Suppressor macrophage treated with lipopolysaccharide for 1 hour (primary cell): ENCODE results near the gene APPL2.
"Not testable (repeated sequence)": the region's sequence is repeated elsewhere in the genome, so short reads cannot be mapped to it uniquely, and the experiment has no call there.

Experiments
- DNase-seq, 3 donors: peaks; one replicate each; pipeline ENCODE4 v3.0.0-alpha.2; 2020 to 2022

Gene APPL2

GRCh38 chr12:105183976-105184375 is 52.0 kb downstream of the APPL2 start:
- DNase-seq = not testable (repeated sequence)

DNA sequence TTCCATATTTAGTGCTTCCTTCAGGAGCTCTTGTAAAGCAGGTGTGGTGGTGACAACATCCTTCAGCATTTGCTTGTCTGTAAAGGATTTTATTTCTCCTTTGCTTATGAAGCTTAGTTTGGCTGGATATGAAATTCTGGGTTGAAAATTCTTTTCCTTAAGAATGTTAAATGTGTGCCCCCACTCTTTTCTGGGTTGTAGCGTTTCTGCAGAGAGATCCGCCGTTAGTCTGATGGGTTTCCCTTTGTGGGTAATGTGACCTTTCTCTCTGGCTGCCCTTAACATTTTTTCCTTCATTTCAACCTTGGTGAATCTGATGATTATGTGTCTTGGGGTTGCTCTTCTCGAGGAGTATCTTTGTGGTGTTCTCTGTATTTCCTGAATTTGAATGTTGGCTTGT is 52.6 kb downstream of the APPL2 start:
- not testable (repeated sequence) for DNase-seq

- DNase-seq = not testable (repeated sequence)
Observed at GRCh38 chr12:105179114-105179513, 56.9 kb downstream of the APPL2 start.

DNA sequence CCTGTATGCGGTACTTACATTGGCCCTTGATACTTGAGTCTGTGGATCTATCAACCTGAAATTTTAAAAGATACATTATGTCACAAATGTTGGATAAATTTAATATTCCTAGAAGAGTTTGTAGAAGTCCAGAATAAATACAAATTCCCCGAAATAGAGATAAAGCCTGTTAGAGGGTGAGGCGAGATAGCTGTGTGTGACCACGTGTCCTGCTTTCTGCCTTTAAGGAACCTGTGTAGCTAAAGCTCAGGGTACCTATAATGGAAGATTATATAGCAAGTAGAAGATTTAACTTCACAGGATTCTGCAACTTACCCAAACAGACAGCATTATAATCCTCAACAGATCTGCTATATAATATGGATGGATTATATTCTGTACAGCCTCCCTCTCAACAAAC is 58.8 kb downstream of the APPL2 start:
- no peak for DNase-seq

- DNase-seq = no peak
Observed at GRCh38 chr12:105175397-105175990, 60.5 kb downstream of the APPL2 start.

GRCh38 chr12:105171691-105172436 is 64.1 kb downstream of the APPL2 start:
- DNase-seq = no peak

DNA sequence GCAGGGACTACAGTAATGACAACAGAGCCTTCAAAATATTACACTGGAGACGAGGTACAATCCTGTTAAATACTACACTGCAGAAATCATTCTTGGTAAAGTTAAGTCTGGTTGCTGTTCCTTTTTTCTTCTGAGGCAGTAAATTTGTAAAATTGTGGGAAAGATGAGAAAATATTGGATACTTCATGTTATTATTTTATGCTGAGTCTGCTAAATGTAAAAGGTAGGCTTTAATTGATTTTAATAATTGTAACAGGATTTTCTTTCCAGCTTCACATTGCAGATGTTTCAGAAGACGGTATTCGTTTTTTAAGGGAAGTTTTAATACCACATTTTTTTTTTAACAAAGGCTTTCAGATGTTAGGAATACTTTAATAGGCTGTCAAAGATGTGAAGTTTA is 65.8 kb downstream of the APPL2 start:
- DNase-seq = no peak

DNA sequence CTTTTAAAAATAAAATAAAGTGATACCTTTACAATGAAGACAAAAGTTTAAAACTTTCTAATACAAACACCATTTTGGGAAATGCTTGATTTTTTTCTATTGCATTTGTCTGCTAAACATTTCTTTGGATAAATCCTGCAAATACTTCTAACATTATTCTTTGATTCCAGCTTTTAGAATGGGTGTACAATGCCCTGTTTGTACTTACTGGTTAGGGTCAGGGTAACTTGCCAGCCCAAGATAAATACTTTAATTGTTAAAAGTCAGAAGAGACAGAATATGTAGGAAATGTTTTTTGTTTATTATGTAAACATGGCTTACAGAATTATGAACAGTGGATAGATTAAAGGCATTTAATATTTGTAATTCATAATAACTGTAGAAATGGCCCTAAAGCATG is 68.0 kb downstream of the APPL2 start:
- no peak for DNase-seq

GRCh38 chr12:105167346-105167745 is 68.6 kb downstream of the APPL2 start:
- DNase-seq = no peak

GRCh38 chr12:105166736-105167135 is 69.2 kb downstream of the APPL2 start:
- DNase-seq = no peak

DNA sequence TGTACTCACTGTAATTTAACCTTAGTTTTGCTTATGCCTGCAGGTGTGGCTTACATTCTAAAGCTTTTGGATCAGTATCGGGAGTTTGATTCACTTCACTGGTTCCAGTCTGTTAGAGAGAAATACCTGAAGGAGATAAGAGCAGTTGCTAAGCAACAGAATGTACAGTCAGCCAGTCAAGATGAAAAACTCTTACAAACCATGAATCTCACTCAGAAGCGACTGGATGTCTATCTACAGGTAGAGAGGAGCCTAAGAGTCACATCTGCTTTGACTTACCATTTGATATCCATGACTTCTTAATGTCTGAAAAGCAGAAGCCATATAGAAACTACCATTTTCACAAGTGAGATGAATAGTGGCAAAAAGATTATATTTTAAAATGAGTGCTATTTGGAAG is 71.9 kb downstream of the APPL2 start:
- no peak for DNase-seq

DNA sequence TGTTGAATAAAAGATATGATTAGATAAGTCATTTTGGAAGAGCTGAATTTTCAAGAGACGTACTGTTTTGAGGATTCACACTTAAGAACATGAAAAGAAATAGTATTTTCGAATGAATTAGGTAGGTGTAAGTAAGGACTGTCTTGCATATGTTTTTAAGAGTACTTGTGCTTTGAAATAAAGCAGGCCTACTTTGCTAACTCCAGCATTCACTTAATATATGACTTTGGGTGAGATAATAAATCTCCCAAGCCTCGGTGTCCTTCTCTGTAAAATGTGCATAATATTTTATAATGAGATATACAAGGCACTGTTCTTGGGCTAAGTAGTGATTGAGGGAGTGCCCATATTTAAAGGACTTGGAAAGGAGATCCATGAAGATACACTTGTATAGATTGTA is 73.8 kb downstream of the APPL2 start:
- no peak for DNase-seq

DNA sequence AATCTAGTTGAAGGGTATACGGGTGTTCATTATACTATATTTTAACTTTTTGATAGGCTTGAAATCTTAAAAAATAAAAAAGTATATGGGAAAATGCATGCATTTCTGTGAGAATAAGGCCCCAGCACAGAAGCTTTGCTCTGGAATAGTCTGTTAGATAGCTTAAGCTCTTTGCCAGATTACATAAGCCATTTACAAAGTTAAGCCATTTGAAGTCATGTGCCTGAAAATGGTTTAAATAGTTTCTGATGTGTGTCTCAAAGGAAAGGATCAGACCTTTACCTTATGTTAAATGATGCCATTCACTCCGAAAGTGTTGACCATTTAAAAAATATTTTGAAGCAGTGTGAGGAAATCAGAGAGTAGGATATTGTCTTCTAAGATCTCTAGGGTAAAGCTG is 77.1 kb downstream of the APPL2 start:
- no peak for DNase-seq

GRCh38 chr12:105157606-105158005 is 78.4 kb downstream of the APPL2 start:
- DNase-seq = no peak

DNA sequence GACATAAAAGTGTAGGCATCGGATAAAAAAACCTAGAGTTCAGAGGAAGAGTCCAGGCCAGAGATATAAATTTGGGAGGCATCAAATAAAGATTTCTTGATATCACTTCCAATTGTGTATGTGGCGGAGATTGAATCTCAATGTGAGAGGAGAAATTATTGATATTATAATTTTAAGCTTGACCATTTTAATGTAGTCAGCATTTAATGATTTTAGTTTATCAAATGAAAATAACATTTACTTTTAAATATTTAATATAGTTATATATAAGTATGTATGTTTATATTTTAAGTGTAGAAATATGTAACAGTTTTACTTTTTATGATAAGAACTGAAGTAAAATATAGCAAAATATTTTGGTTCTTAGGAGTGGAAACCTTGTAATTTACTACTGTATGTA is 79.7 kb downstream of the APPL2 start:
- no peak for DNase-seq

DNA sequence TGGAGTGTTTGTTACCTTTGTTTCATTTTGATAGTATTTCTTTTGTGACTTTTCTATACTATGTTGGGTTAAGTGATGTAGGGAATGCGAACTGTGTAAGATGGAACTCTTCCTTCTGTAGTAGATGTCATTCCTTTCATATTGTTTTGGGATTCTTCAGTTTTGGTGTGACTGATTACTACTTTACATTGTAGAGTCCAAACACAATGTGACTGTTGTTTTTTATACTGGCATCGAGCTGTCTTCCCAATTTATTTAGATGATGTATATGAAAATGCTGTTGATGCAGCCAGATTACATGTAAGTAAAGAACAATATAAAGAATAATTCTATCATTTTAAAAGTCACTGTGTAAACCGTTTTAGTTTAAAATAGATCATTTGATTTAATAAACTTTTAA is 93.7 kb downstream of the APPL2 start:
- DNase-seq = no peak

DNA sequence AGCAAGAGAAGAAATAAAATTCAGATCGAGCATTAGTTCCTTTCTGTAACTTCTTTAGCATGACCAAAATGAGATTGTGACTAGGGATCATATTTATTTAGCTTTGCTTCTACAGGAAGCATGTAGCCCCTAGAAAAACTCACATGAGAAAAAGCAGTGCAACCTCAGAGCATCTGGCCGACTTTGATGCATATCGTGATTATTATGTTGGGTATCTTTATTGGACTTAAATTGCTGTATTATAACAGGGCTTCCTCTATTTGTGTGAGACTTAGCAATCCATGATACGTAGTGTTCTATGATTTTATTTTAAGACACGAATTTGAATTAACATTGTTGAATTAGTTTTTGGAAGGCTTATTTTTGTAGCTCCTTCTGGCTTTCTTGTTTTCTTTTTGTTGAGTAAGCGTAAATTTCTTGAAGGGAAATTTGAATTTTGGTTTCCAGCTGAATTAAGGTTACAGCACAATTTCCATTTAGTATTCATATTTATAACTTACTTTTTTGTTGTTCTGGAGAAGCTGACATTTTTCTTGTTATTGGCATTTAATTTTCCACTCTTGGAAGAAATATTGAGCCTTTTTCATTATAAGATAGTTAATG is 94.6 kb downstream of the APPL2 start:
- DNase-seq = no peak

DNA sequence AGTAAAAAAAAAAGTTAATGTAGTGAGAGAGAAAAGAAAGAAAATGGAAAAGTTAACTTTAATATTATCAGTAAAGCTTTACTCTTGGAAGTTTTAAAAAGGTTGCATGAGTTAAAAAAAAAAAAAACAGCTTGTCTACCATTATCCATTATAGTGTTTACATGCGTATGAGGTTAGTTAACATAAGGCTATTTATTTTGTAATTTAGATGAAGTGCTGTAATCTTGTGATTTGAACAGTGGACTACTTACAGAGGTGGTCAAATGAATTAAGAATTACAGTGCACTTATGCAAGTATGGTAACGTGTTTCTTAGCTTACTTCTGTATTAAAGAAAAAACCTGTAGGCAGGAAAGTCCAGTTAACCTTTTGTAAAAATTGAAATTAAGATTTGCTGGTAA is 97.7 kb downstream of the APPL2 start:
- DNase-seq = no peak
